Stimulated activated CD8-positive, alpha-beta memory T cell treated with anti-CD3 and anti-CD28 coated beads, Interleukin-15, amount 100 ng/mL, for 4 hours (primary cell): ENCODE measurements around the gene HIVEP2.

ENCODE experiments used
- DNase-seq, 2 donors: peaks; one replicate each; pipeline ENCODE4 v3.0.0-alpha.2; 2020; ENCODE audit warnings: low read depth in 2 of 2

The HIVEP2 gene

GRCh38 chr6:142738731-142739130, 206.2 kb downstream of the HIVEP2 start:
- DNase-seq, result no peak

DNA sequence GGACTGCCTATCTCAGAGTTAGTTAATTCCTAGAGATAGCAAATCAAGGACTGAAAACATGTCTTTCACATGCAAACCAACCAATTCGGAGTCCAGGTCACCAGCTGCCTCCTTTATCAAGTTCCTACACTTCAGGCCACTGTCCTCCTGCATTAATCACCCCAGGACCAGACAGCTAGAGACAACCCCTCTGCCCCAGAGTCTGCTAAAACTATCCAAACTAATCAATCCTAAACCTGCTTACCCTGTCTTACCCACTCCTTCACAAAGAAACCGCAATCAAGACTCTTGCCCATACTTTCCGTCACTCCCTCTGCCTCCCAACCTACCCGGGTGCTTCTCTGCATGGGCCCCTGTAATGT, 207.0 kb downstream of the HIVEP2 start:
- no peak for DNase-seq

- DNase-seq, result no peak
These were observed 207.5 kb downstream of the HIVEP2 start for GRCh38 chr6:142737368-142738034.

GRCh38 chr6:142735204-142735603, 209.8 kb downstream of the HIVEP2 start:
- no peak for DNase-seq

- no peak for DNase-seq
These were observed 212.2 kb downstream of the HIVEP2 start for GRCh38 chr6:142732790-142733189.

GRCh38 chr6:142731611-142732010, 213.4 kb downstream of the HIVEP2 start:
- no peak for DNase-seq

GRCh38 chr6:142729618-142730017, 215.4 kb downstream of the HIVEP2 start:
- DNase-seq, result no peak

GRCh38 chr6:142728910-142729481, 216.0 kb downstream of the HIVEP2 start:
- no peak for DNase-seq

- no peak for DNase-seq
These were observed 216.6 kb downstream of the HIVEP2 start for GRCh38 chr6:142728364-142728763.

DNA sequence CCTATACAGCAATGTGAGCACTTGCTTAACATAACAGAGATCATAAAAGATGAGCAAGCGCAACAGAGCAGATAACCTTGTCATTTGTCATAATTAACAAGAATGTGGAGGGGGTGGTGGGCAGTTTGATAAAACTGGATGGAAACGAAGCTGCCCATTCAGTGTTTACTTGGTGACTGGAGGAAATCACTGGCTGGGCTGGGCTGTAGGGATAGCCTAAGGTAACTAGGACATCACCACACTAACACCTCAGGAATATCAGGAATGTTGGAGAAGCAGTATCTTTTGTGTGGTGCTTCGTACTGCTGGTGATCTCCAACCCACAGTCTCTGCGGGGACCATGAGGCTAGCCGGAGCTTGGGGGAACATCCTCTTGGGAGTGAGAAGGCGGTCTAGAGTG, 218.4 kb downstream of the HIVEP2 start:
- DNase-seq, result no peak

- no peak for DNase-seq
These were observed 219.8 kb downstream of the HIVEP2 start for GRCh38 chr6:142725024-142725770.

DNA sequence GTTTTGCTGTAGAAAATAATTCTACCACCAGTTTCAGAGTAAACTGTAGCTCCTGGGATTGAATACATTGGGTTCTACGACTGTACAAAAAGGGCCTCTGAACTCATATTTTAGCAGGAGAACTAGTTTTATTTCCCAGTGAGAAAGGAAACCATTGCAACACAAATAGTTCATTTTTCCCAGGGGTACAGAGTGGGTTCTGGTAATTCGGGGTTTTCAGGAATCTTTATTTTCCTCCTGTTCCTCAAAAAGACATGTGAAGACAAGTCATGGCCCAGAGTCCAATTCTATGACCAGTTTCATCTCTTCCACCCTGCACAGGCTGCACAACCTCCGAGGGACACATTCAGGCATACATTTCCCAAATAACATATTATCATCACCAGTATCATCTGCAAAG, 222.1 kb downstream of the HIVEP2 start:
- DNase-seq, result no peak

GRCh38 chr6:142722012-142722411, 223.0 kb downstream of the HIVEP2 start:
- no peak for DNase-seq

DNA sequence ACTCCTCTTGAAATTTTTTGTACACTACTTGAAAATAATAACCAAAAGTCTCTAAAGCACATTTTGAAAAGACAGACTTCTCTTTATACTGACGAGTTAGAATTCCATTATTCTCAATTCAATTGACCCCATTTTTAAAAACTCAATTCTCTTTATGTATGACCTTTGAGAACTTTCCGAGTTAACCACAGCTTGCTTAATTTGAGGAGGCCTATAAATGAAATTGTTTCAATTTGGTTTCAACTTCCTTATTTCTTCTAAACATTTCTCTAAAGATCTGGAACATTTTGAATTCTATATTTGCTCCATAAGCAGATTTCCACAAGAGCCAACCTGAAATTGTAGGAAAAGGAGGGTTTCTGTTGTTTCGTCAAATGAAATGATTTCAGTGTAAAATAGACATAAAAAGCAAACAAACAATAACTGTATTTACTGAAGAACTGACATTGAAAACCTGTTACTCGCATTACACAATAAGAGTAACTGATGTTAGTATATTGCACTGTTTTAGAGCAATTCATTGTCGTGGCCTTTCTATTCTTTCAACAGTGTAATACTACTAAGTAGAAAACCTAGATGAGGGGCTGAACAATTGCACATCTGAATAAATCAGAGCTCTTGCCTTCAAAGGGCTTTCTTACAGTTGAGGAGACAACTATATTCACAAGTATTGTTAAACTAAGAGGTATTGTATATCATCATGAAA, 223.6 kb downstream of the HIVEP2 start:
- DNase-seq, result no peak

DNA sequence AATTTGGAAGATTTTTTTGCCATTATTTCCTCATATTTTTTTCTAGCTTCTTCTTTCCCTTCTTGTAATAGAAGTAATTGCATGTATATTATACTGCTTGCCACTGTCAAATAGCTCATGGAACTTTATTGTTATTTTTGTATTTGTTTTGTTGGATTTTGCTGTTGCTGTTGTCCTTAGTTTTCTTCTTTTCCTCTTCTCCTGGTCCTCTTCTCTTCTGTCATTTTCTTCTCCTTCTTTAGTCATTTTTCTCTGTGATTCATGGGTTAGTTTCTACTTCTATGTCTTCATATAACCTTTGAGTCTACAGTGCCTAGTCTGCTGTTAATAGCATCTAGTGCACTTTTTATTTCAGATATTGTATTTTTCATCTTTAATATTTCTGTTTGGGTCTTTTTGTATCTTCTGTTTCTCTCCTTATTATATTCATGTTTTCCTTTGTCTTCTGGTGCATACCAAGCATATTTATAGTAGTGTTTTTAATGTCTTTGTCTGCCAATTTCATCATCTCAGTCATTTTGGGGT, 226.2 kb downstream of the HIVEP2 start:
- no peak for DNase-seq

GRCh38 chr6:142716097-142716496, 228.9 kb downstream of the HIVEP2 start:
- no peak for DNase-seq

- no peak for DNase-seq
These were observed 229.8 kb downstream of the HIVEP2 start for GRCh38 chr6:142714951-142715785.

- no peak for DNase-seq
These were observed 231.0 kb downstream of the HIVEP2 start for GRCh38 chr6:142713959-142714358.

DNA sequence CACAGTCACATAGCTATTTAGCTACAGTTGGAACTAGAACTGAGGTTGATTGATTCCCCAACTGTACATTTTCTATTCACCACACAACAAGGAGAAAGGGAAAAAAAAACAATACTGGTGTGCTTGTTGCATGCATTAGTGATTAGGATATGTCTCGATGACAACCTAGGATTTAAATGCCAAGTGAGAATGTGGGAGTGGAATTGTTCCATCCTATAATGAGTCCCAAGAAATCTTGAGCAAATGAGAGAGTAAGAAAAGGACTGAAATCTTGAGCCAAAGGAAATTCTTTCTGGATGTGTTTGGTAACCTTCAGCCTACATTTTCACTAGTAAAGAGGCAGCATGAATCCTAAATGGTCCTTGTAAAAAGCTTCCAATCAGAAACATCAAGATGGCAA, 232.7 kb downstream of the HIVEP2 start:
- DNase-seq, result no peak

- DNase-seq, result no peak
These were observed 236.3 kb downstream of the HIVEP2 start for GRCh38 chr6:142708651-142709050.

DNA sequence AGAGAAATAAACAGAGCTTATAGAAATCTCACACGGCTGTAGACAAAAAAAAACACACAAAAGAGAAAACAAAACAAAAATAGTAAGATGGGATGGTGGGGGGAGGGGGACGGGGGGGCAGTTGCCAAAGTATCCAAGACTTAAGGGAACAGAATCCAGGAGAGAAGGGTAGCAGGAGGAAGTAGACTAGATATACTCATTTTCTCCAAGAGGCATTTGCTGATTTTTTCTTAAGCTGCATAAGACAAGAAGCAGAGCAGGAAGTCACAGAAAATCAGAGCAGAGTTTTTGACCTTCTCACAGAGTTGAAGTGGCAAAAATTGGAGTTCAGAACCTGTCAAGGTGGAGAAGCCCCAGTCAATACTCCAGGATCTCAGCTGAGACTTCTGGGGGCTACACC, 237.7 kb downstream of the HIVEP2 start:
- DNase-seq, result no peak
